Activated T-helper 17 cell treated with anti-CD3 and anti-CD28 coated beads, Interleukin-2, amount 50 U/mL, for 72 hours (primary cell): ENCODE results near the gene RIPOR3. TPM values are rescaled to one million over a fixed set of nuclear protein-coding genes. Genes with fewer than 3 reads are reported as not detected.
"Not testable (repeated sequence)": the region's sequence is repeated elsewhere in the genome, so short reads cannot be mapped to it uniquely, and the experiment has no call there.

ENCODE experiments used
- ATAC-seq: fragments of 150-1000 bp; cut with Tn5 transposase; replicated peaks from 2 replicates; pipeline ENCODE4 v1.10.0; 2021; ENCODE audit warnings: mild to moderate bottlenecking, moderate library complexity
- H3K27ac Mint-ChIP-seq: one replicate; pipeline ENCODE4 v1.8.0; 2022; ENCODE audit warnings: mixed read lengths
- H3K27me3 Mint-ChIP-seq: one replicate; pipeline ENCODE4 v1.8.0; 2022; ENCODE audit warnings: mixed read lengths
- H3K36me3 Mint-ChIP-seq: one replicate; pipeline ENCODE4 v1.8.0; 2022; ENCODE audit warnings: low read depth, mild to moderate bottlenecking, mixed read lengths
- H3K4me1 Mint-ChIP-seq: one replicate; pipeline ENCODE4 v1.8.0; 2022; ENCODE audit warnings: mixed read lengths
- H3K4me3 Mint-ChIP-seq: one replicate; pipeline ENCODE4 v1.8.0; 2022; ENCODE audit warnings: mild to moderate bottlenecking, mixed read lengths
- H3K9me3 Mint-ChIP-seq: one replicate; pipeline ENCODE4 v1.8.0; 2022; ENCODE audit warnings: mixed read lengths
- total RNA-seq, 2 donors: library from RNA; stranded (reverse); gene quantifications; one replicate each; pipeline ENCODE4 v1.2.3, GENCODE V29; 2022

RIPOR3 gene
- total RNA-seq, 2 donors from 2014 or later, result not detected

- Mint-ChIP-seq H3K9me3 (no peaks in the 10 kb centered on the region), H3K4me3 (no peak overlapping the region), H3K27me3 (peaks cover 12% of the 10 kb centered on the region), H3K27ac (no peak overlapping the region), H3K36me3 (no peaks in the 10 kb centered on the region), H3K4me1 (no peaks in the 10 kb centered on the region)
- no peak for ATAC-seq
Measured at GRCh38 chr20:50717312-50717711, 26.0 kb upstream of the RIPOR3 start.

- Mint-ChIP-seq H3K9me3 (no peaks in the 10 kb centered on the region), H3K27me3 (peaks cover 17% of the 10 kb centered on the region), H3K36me3 (no peaks in the 10 kb centered on the region), H3K27ac (no peak overlapping the region), H3K4me3 (no peak overlapping the region), H3K4me1 (no peaks in the 10 kb centered on the region)
- ATAC-seq, result no peak
Measured at GRCh38 chr20:50716518-50716917, 25.2 kb upstream of the RIPOR3 start.

DNA sequence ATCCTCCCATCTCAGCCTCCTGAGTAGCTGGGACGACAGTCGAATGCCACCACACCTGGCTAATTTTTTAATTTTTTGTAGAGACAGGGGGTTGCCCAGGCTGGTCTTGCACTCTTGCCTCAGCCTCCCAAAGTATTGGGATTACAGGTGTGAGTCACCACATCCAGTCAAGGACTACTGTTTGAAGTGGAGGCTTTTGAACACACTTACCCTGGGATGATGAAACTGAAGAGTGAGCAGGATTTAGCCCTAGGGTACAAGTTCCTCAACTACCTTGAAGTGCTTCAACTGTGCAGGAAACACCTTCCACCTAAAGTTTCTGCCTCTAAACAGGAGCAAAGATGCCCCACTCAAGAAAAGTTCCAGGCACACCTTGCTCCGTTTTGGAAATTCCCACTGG is 24.4 kb upstream of the RIPOR3 start:
- H3K27ac Mint-ChIP-seq, result no peak overlapping the region
- ATAC-seq, result no peak
- no peaks in the 10 kb centered on the region for H3K4me1 Mint-ChIP-seq
- H3K27me3 Mint-ChIP-seq, result peaks cover 22% of the 10 kb centered on the region
- no peak overlapping the region for H3K4me3 Mint-ChIP-seq
- H3K9me3 Mint-ChIP-seq, result no peaks in the 10 kb centered on the region
- H3K36me3 Mint-ChIP-seq, result no peaks in the 10 kb centered on the region

GRCh38 chr20:50714426-50714825 is 23.1 kb upstream of the RIPOR3 start:
- H3K9me3 Mint-ChIP-seq, H3K4me3 Mint-ChIP-seq, H3K27ac Mint-ChIP-seq, H3K4me1 Mint-ChIP-seq, H3K36me3 Mint-ChIP-seq, ATAC-seq: not testable (repeated sequence)
- peaks cover 22% of the 10 kb centered on the region for H3K27me3 Mint-ChIP-seq

GRCh38 chr20:50713657-50714101 is 22.3 kb upstream of the RIPOR3 start:
- no peaks in the 10 kb centered on the region for H3K9me3 Mint-ChIP-seq
- H3K36me3 Mint-ChIP-seq, result no peaks in the 10 kb centered on the region
- H3K4me3 Mint-ChIP-seq, result no peak overlapping the region
- no peaks in the 10 kb centered on the region for H3K4me1 Mint-ChIP-seq
- H3K27ac Mint-ChIP-seq, result no peak overlapping the region
- no peak for ATAC-seq
- peaks cover 22% of the 10 kb centered on the region for H3K27me3 Mint-ChIP-seq

DNA sequence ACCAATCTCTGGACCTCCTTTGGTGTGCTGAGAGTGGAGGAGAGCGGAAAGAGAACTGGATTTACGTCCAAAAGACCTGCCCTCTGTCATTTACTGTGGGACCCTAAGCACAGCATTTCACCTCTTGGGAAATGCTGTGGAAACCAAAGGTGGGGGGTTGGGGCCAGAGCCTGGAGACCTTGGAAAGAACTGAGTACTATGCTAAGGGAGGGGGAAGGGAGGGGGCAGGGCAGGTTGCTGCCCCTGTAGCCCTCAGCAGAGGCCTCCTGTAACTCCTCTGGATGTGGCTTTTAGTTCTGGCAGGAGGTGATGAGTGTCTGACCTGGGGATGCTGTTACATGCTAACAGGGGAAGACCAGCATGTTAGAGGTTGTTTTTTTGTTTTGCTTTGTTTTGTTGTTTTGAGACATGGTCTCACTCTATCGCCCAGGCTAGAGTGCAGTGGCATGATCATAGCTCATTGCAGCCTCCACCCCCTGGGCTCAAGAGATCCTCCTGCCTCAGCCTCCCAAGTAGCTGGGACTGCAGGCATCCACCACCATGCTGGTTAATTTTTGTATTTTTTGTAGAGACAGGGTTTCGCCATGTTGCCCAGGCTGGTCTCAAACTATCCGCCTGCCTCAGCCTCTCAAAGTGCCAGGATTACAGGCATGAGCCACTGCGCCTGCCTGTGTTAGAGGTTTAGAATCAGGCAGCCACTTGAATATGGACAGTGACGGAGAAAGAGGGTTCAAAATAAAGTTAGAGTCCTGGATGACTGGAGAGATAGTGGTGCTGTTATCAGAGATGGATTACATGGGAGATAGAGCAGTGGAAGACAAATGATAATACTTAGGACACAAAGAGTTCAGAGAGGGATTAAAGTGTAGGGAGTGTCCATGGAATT is 21.7 kb upstream of the RIPOR3 start:
- Mint-ChIP-seq H3K36me3 (no peaks in the 10 kb centered on the region), H3K27me3 (peaks cover 22% of the 10 kb centered on the region), H3K4me1 (no peaks in the 10 kb centered on the region), H3K27ac (no peak overlapping the region), H3K4me3 (no peak overlapping the region), H3K9me3 (no peaks in the 10 kb centered on the region)
- no peak for ATAC-seq

DNA sequence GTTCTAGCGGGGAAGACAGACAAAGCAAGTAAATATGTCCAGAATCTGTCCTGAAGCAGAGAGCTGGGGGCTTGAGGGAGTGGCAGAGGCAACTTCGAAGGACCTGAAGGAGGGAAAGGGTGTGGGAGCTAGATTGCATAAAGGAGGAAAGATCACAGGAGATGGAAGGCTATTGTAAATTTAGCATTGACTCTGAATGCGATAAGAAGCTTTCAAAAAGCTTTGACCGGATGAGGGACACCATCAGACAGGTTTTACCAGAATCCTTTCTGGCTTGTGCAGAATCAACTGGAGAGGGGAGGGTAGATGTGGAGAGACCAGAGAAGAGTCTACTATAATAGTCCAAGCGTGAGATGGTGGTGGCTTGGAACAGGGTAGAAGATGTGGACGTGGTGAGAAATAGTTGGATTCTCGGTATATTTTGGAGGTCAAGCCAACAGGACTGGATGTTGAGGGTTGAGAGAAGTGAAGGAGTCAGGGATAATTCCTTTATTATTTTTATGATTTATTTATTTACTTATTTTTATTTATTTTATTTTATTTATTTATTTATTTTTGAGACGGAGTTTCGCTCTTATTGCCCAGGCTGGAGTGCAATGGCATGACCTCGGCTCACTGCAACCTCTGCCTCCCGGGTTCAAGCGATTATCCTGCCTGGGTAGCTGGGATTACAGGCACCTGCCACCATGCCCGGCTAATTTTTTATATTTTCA is 19.9 kb upstream of the RIPOR3 start:
- no peak overlapping the region for H3K27ac Mint-ChIP-seq
- peaks cover 22% of the 10 kb centered on the region for H3K27me3 Mint-ChIP-seq
- H3K4me3 Mint-ChIP-seq, result no peak overlapping the region
- no peaks in the 10 kb centered on the region for H3K9me3 Mint-ChIP-seq
- ATAC-seq, result no peak
- H3K36me3 Mint-ChIP-seq, result no peaks in the 10 kb centered on the region
- H3K4me1 Mint-ChIP-seq, result no peaks in the 10 kb centered on the region

DNA sequence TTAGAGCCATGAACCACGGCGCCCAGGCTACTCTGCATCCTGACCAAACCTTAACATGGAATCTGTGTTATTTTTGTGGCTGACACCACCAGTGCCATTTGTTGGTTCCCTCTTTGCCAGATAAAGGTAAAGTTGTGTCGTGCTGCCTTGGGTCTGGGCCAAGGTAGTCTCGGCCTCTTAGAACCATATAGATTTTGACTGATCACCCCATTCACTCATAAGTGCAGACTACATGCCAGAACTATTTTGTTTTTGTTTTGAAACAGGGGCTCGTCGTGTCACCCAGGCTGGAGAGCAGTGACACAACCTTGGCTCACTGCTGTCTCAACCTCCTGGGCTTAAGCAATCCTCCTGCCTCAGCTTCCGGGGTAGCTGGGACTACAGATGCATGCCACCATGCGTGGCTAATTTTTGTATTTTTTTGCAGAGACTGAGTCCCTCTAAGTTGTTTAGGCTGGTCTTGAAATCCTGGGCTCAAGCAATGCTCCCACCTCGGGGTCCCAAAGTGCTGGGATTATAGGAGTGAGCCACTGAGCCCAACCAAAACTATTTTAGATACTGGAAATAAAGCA is 19.2 kb upstream of the RIPOR3 start:
- no peak for ATAC-seq
- H3K4me3 Mint-ChIP-seq, result no peak overlapping the region
- no peak overlapping the region for H3K27ac Mint-ChIP-seq
- peaks cover 22% of the 10 kb centered on the region for H3K27me3 Mint-ChIP-seq
- no peaks in the 10 kb centered on the region for H3K9me3 Mint-ChIP-seq
- H3K36me3 Mint-ChIP-seq, result no peaks in the 10 kb centered on the region
- no peaks in the 10 kb centered on the region for H3K4me1 Mint-ChIP-seq

- peaks cover 22% of the 10 kb centered on the region for H3K27me3 Mint-ChIP-seq
- H3K4me3 Mint-ChIP-seq, result no peak overlapping the region
- no peak overlapping the region for H3K27ac Mint-ChIP-seq
Measured at GRCh38 chr20:50709636-50709973, 18.3 kb upstream of the RIPOR3 start.

GRCh38 chr20:50708845-50709635 is 17.7 kb upstream of the RIPOR3 start:
- H3K9me3 Mint-ChIP-seq, result no peaks in the 10 kb centered on the region
- H3K27ac Mint-ChIP-seq, result no peak overlapping the region
- no peak overlapping the region for H3K4me3 Mint-ChIP-seq
- no peak for ATAC-seq
- no peaks in the 10 kb centered on the region for H3K4me1 Mint-ChIP-seq
- H3K27me3 Mint-ChIP-seq, result peaks cover 22% of the 10 kb centered on the region
- H3K36me3 Mint-ChIP-seq, result no peaks in the 10 kb centered on the region

More at GRCh38 chr20:50709636-50709973, 18.3 kb upstream of the RIPOR3 start:
- Mint-ChIP-seq H3K4me1 (no peaks in the 10 kb centered on the region), H3K36me3 (no peaks in the 10 kb centered on the region), H3K9me3 (no peaks in the 10 kb centered on the region)
- ATAC-seq, result no peak

- ATAC-seq, result no peak
- H3K27ac Mint-ChIP-seq, result no peak overlapping the region
- H3K4me1 Mint-ChIP-seq, result no peaks in the 10 kb centered on the region
- peaks cover 9% of the 10 kb centered on the region for H3K27me3 Mint-ChIP-seq
- H3K36me3 Mint-ChIP-seq, result no peaks in the 10 kb centered on the region
- H3K9me3 Mint-ChIP-seq, result no peaks in the 10 kb centered on the region
- no peak overlapping the region for H3K4me3 Mint-ChIP-seq
Measured at GRCh38 chr20:50704971-50705370, 13.6 kb upstream of the RIPOR3 start.

GRCh38 chr20:50704514-50704913 is 13.2 kb upstream of the RIPOR3 start:
- peaks cover 10% of the 10 kb centered on the region for H3K27me3 Mint-ChIP-seq
- ATAC-seq, result no peak
- H3K4me1 Mint-ChIP-seq, result no peaks in the 10 kb centered on the region
- no peak overlapping the region for H3K4me3 Mint-ChIP-seq
- H3K36me3 Mint-ChIP-seq, result no peaks in the 10 kb centered on the region
- no peaks in the 10 kb centered on the region for H3K9me3 Mint-ChIP-seq
- H3K27ac Mint-ChIP-seq, result no peak overlapping the region

- peaks cover 12% of the 10 kb centered on the region for H3K27me3 Mint-ChIP-seq
- H3K9me3 Mint-ChIP-seq, ATAC-seq, H3K36me3 Mint-ChIP-seq, H3K27ac Mint-ChIP-seq, H3K4me3 Mint-ChIP-seq, H3K4me1 Mint-ChIP-seq: not testable (repeated sequence)
Measured at GRCh38 chr20:50703651-50704438, 12.5 kb upstream of the RIPOR3 start.
